Right lobe of liver (tissue), 6 donors: Measurements from ENCODE around the gene PRTFDC1. TPM values are rescaled to one million over a fixed set of nuclear protein-coding genes. Genes with fewer than 3 reads are reported as not detected.

Experiments
- ATAC-seq, 4 donors: fragments of 200-7000 bp; cut with Tn5 transposase; one replicate each; pipeline ENCODE4 v1.9.1; 2020; ENCODE audit warnings: mild to moderate bottlenecking in 4 of 4, moderate library complexity in 4 of 4
- DNase-seq, 3 donors: peaks; one replicate each; pipeline ENCODE4 v3.0.0-alpha.2; 2020
- H3K27ac ChIP-seq, 3 donors: fragments of 200-600 bp; one replicate each; pipeline ENCODE4 v1.8.0; 2022
- H3K27me3 ChIP-seq, 2 donors: fragments of 200-600 bp; one replicate each; pipeline ENCODE4 v1.8.0; 2022
- H3K36me3 ChIP-seq, 4 donors: fragments of 200-600 bp; sonication (generic) in 1 of 4; one replicate each; pipeline versions ENCODE4 v1.5.1 to v1.8.0; 2017 to 2022; ENCODE audit warnings: control low read depth in 1 of 4
- H3K4me1 ChIP-seq, 4 donors: fragments of 200-600 bp; sonication (generic) in 1 of 4; one replicate each; pipeline versions ENCODE4 v1.5.1 to v1.8.0; 2017 to 2022; ENCODE audit warnings: control low read depth in 1 of 4
- H3K4me3 ChIP-seq, 3 donors: fragments of 200-600 bp; one replicate each; pipeline ENCODE4 v1.8.0; 2022
- H3K9me3 ChIP-seq, 4 donors: fragments of 200-600 bp; sonication (generic) in 1 of 4; one replicate each; pipeline versions ENCODE4 v1.5.1 to v1.8.0; 2017 to 2022; ENCODE audit warnings: control low read depth in 1 of 4
- CTCF ChIP-seq, 4 donors: fragments of 200-600 bp in 3 of 4; fragments of 450-650 bp in 1 of 4; IDR thresholded peaks; one replicate each; pipeline versions ENCODE4 v1.5.1 to v1.8.0; 2016 to 2022; ENCODE audit warnings: antibody characterized with exemption in 4 of 4, mild to moderate bottlenecking in 2 of 4
- POLR2A ChIP-seq: fragments of 450-650 bp; IDR thresholded peaks from one replicate; pipeline ENCODE4 v1.6.1; 2017; ENCODE audit warnings: antibody characterized with exemption, mild to moderate bottlenecking
- WGBS: methylation state at CpG from one replicate; pipeline ENCODE4 v1.1.6; 2018; ENCODE audit warnings: low coverage, low lambda C conversion rate; ENCODE audit not compliant: insufficient coverage; ENCODE audit errors: missing lambda C conversion rate; 5-methylcytosine and 5-hydroxymethylcytosine counted together
- intact Hi-C, 2 donors: fragments of 100-400 bp; cut with DNase I; formaldehyde crosslinking; loops; one replicate each; pipeline versions ENCODE4 v1.11.2 to v1.14.1; 2022
- total RNA-seq, 6 experiments: library from RNA; depleted of rRNA in 2 of 6; stranded (reverse); fragments of >200 nt in 2 of 6; fragmentation: NEBNext Ultra II Directional in 3 of 6; extraction: Animal tissue kit (Norgen Biotek cat#: 25700) in 3 of 6; gene quantifications; one replicate each; pipeline versions ENCODE4 v1.1.0 to v1.2.4, GENCODE V29; 2016 to 2023
- donor health status: DM: no; HTN: yes; CAD: no.
- donor health status: DM: no; HTN: no; CAD: no.
- donor health status: DM: no; HTN: no; CAD: no.
- donor health status: DM: no; HTN: yes; CAD: no.
- donor health status: DM: no; HTN: yes; CAD: no.

PRTFDC1 gene
- total RNA-seq, 6 experiments from 2014 or later: 0.76 to 3.5 (median 1.1) TPM; not detected in 1

- ATAC-seq: no peak
- no peak for DNase-seq
- Histone ChIP-seq H3K27ac (no peak overlapping the region), H3K9me3 (no peaks in the 10 kb centered on the region), H3K27me3 (no peaks in the 10 kb centered on the region), H3K4me3 (no peak overlapping the region), H3K36me3 (no peaks in the 10 kb centered on the region), H3K4me1 (peaks cover 0 to 15% (median 5%) of the 10 kb centered on the region in 4 donors)
- no peak for TF ChIP-seq CTCF (IDR thresholded peaks at IDR 0.05)
- TF ChIP-seq POLR2A: no peak
- intact Hi-C loops: no loop called here
- WGBS: 80% methylated on average over 4 of the region's 4 CpGs
These were observed 47.6 kb downstream of the PRTFDC1 start for GRCh38 chr10:24904824-24905223.

DNA sequence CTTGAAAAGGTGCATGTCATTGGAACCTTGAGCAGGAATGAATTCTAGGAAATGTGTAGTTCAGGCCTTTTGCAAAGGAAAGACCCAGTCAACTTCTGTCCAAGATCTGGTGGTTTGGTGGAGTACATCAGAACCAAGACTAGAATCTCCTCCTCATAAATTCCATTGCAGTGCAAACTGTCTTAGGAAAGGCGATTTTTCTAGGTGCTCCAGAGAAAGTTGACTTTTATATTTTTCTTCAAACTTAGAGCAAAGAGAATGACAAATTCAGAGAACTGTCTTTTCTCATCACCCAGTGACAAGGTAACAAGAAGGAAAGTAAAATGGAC, 50.0 kb downstream of the PRTFDC1 start:
- Histone ChIP-seq H3K27me3 (no peaks in the 10 kb centered on the region), H3K27ac (no peak overlapping the region), H3K36me3 (no peaks in the 10 kb centered on the region), H3K4me1 (peaks cover 0 to 15% (median 5%) of the 10 kb centered on the region in 4 donors), H3K4me3 (no peak overlapping the region), H3K9me3 (no peaks in the 10 kb centered on the region)
- no peak for ATAC-seq
- TF ChIP-seq POLR2A: no peak
- TF ChIP-seq CTCF (IDR thresholded peaks at IDR 0.05): no peak
- DNase-seq: no peak
- WGBS: 64% methylated on average over 1 of the region's 1 CpG
- intact Hi-C loops: no loop called here

DNA sequence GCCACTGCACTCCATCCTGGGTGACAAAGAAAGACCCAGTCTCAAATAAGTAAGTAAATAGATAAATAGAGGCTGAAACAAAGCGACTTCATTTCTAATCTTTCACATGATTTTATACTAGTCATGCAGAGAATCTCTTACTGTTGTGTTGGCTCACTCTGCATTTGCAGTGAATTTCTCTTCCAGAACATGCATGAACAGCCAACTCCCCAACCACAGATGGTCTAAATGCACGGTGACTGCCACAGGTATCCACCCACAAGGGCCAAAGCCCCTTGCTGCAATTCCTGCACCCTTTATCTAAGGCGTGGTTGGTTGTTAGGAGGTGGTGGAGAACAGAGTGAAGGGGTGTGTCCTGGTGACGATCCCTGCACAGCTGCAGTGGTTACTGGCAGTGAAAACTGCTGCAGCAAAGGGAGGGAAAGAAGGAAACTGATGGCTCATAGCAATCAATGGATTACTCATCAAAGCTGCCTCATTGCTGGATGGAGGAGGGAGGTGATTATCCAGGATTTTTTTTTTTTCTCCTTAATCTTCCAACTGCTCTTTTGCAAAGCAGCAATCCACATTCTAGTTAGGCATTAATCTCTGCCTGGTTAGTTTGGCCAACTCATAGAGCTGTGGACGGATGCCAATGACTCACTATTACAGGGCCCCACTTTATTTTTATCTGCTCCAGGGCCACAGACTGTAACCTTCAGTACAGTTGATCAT, 50.6 kb downstream of the PRTFDC1 start:
- H3K27ac ChIP-seq: no peak overlapping the region

DNA sequence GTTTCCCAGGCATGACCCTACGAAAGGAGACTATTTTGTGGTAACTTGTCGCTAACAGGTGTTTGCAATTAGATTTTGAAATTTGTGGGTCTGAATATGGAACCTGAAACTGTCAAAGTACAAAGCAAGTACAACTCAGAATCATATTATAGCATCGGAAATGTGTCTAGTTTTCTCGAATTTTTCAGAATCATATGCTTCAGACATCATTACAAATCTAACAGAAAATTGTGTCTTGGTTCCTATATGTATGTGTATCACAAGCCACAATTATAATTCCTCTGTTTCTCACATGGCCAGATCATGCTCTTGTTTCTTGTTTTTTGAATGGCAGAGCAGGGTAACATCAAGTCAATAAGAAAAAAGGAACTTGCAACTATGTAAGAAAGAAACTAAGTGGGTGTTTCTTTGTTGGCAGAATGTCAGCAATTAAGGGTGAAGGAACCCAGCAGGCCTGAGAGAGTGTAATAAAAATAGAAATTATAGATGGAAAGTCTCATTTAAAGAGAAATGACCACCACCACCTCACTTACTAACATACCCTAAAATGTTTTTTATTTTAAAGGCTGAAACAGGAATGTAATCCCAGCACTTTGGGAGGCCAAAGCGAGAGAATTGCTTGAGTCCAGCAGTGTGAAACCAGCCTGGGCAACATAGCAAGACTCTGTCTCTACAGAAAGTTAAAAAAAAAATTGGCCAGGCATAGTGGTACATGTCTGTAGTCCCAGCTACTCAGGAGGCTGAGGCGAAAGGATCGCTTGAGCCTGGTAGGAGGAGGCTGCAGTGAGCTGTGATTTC, 51.3 kb downstream of the PRTFDC1 start:
- WGBS: 67% methylated on average over 7 of the region's 7 CpGs
- no peak overlapping the region for H3K27ac ChIP-seq
- peak; percentile 8 to 59 (median 26) for ATAC-seq
- H3K27me3 ChIP-seq: no peaks in the 10 kb centered on the region
- no peak for TF ChIP-seq POLR2A
- no peak for TF ChIP-seq CTCF (IDR thresholded peaks at IDR 0.05)
- intact Hi-C loops: no loop called here
- H3K9me3 ChIP-seq: no peaks in the 10 kb centered on the region
- H3K36me3 ChIP-seq: no peaks in the 10 kb centered on the region
- no peak overlapping the region for H3K4me3 ChIP-seq
- DNase-seq: no peak
- H3K4me1 ChIP-seq: peaks cover 0 to 15% (median 5%) of the 10 kb centered on the region in 4 donors

More for the DNA sequence above, 50.6 kb downstream of the PRTFDC1 start:
- H3K4me1 ChIP-seq: peaks cover 0 to 15% (median 5%) of the 10 kb centered on the region in 4 donors
- no peaks in the 10 kb centered on the region for H3K36me3 ChIP-seq
- peak; percentile 45 to 91 (median 62) for ATAC-seq
- WGBS: 46% methylated on average over 5 of the region's 5 CpGs
- intact Hi-C loops: no loop called here
- no peaks in the 10 kb centered on the region for H3K9me3 ChIP-seq
- TF ChIP-seq CTCF (IDR thresholded peaks at IDR 0.05) (no peak), POLR2A (no peak)
- no peak overlapping the region for H3K4me3 ChIP-seq
- DNase-seq: peak in 1 of 3 donors; percentile 39
- no peaks in the 10 kb centered on the region for H3K27me3 ChIP-seq
